HepG2 (cell line): ENCODE results near the gene DNPEP. TPM values are rescaled to one million over a fixed set of nuclear protein-coding genes. Genes with fewer than 3 reads are reported as not detected.

Experiments used
- ATRX ChIP-seq: sonication (generic); formaldehyde crosslinking; IDR thresholded peaks from 2 replicates; pipeline ENCODE4 v1.4.0; 2020; ENCODE audit warnings: missing genetic modification reagents, borderline replicate concordance
- FOXP1 ChIP-seq, 2 experiments: fragments of 450-650 bp in 1 of 2; IDR thresholded peaks; 2 replicates each; pipeline ENCODE4 v1.6.1; 2017 to 2018; ENCODE audit warnings: antibody characterized with exemption in 1 of 2
- HOXA3 ChIP-seq: sonication (generic); formaldehyde crosslinking; IDR thresholded peaks from 2 replicates; pipeline ENCODE4 v1.5.0; 2020; ENCODE audit warnings: missing genetic modification reagents
- JDP2 ChIP-seq: sonication (generic); formaldehyde crosslinking; IDR thresholded peaks from 2 replicates; pipeline ENCODE4 v1.8.1; 2022; ENCODE audit warnings: missing genetic modification reagents, borderline replicate concordance
- KDM1A ChIP-seq: IDR thresholded peaks from 2 replicates; pipeline ENCODE4 v1.6.1; 2016; ENCODE audit warnings: missing compliant biosample characterization
- RBFOX2 ChIP-seq: fragments of 200-400 bp; formaldehyde crosslinking; IDR thresholded peaks from 2 replicates; pipeline ENCODE4 v1.6.1; 2017; ENCODE audit warnings: low read depth, mild to moderate bottlenecking, low read length
- RXRA ChIP-seq: sonication (generic); formaldehyde crosslinking; IDR thresholded peaks from 2 replicates; pipeline ENCODE4 v1.5.1; 2020; ENCODE audit warnings: missing genetic modification reagents
- SKI ChIP-seq: fragments of 450-650 bp; IDR thresholded peaks from one replicate; pipeline ENCODE4 v1.6.1; 2018; ENCODE audit warnings: mild to moderate bottlenecking; ENCODE audit not compliant: partially characterized antibody
- SP140L ChIP-seq: sonication (generic); formaldehyde crosslinking; IDR thresholded peaks from 2 replicates; pipeline ENCODE4 v1.4.0; 2020; ENCODE audit warnings: missing genetic modification reagents, borderline replicate concordance
- SRSF9 ChIP-seq: fragments of 200-400 bp; formaldehyde crosslinking; IDR thresholded peaks from 2 replicates; pipeline ENCODE4 v1.6.1; 2018; ENCODE audit warnings: borderline replicate concordance, mild to moderate bottlenecking, low read depth, low read length; ENCODE audit not compliant: insufficient read depth, poor library complexity, severe bottlenecking
- STAG1 ChIP-seq: sonication (generic); formaldehyde crosslinking; IDR thresholded peaks from 2 replicates; pipeline ENCODE4 v1.4.0; 2020; ENCODE audit warnings: missing genetic modification reagents
- ZNF3 ChIP-seq: IDR thresholded peaks from 2 replicates; pipeline ENCODE4 v1.7.0; 2017; ENCODE audit warnings: inconsistent platforms
- ZNF546 ChIP-seq: sonication (generic); formaldehyde crosslinking; conservative IDR thresholded peaks from 2 replicates; pipeline ENCODE4 v1.8.1; 2023; ENCODE audit warnings: mild to moderate bottlenecking, missing genetic modification reagents
- polyA plus RNA-seq, 8 experiments: library from polyadenylated mRNA; depleted of rRNA in 3 of 8; stranded (reverse) in 7 of 8; unstranded in 1 of 8; fragments of >200 nt; fragmentation: Illumina TruSeq in 4 of 8; extraction: Trizol in 4 of 8; gene quantifications; 2 replicates each; pipeline versions ENCODE4 v1.2.1 to v1.2.3, GENCODE V29; 2011 to 2016; ENCODE audit warnings: low read depth in 4 of 8, missing spikeins in 1 of 8, mixed read lengths in 1 of 8; ENCODE audit not compliant: insufficient read depth in 1 of 8
- total RNA-seq, 5 experiments: library from RNA; depleted of rRNA; stranded (reverse); fragments of >200 nt; fragmentation: Illumina TruSeq; extraction: Trizol; gene quantifications; 2 replicates each; pipeline ENCODE4 v1.2.3, GENCODE V29; 2016; ENCODE audit warnings: low read depth in 1 of 5
- TF ChIP-seq, protein P1 (sequence below): sonication (generic); formaldehyde crosslinking; conservative IDR thresholded peaks from 2 replicates; pipeline ENCODE4 v1.8.0; 2022; ENCODE audit warnings: missing genetic modification reagents
- TF ChIP-seq, protein P2 (sequence below): sonication (generic); formaldehyde crosslinking; IDR thresholded peaks from 2 replicates; pipeline ENCODE4 v1.4.0; 2020; ENCODE audit warnings: missing genetic modification reagents
- TF ChIP-seq, protein P3 (sequence below): IDR thresholded peaks from 2 replicates; pipeline ENCODE4 v1.6.1; 2016; ENCODE audit warnings: missing genetic modification reagents, missing compliant biosample characterization
- TF ChIP-seq, protein P4 (sequence below): sonication (generic); formaldehyde crosslinking; IDR thresholded peaks from 2 replicates; pipeline ENCODE4 v1.5.1; 2020; ENCODE audit warnings: mild to moderate bottlenecking, moderate library complexity, missing genetic modification reagents
- TF ChIP-seq, protein P5 (sequence below): sonication (generic); formaldehyde crosslinking; conservative IDR thresholded peaks from 2 replicates; pipeline ENCODE4 v1.4.0; 2020; ENCODE audit warnings: missing genetic modification reagents
- TF ChIP-seq, protein P6 (sequence below): sonication (generic); formaldehyde crosslinking; IDR thresholded peaks from 2 replicates; pipeline ENCODE4 v1.4.0; 2020; ENCODE audit warnings: missing genetic modification reagents, borderline replicate concordance

Gene DNPEP
- total and polyA plus RNA-seq, 2 of the 13 experiments (the other 11 are each of a cell fraction or from before 2014, with no cell fraction given) = 104 to 109 TPM

DNA sequence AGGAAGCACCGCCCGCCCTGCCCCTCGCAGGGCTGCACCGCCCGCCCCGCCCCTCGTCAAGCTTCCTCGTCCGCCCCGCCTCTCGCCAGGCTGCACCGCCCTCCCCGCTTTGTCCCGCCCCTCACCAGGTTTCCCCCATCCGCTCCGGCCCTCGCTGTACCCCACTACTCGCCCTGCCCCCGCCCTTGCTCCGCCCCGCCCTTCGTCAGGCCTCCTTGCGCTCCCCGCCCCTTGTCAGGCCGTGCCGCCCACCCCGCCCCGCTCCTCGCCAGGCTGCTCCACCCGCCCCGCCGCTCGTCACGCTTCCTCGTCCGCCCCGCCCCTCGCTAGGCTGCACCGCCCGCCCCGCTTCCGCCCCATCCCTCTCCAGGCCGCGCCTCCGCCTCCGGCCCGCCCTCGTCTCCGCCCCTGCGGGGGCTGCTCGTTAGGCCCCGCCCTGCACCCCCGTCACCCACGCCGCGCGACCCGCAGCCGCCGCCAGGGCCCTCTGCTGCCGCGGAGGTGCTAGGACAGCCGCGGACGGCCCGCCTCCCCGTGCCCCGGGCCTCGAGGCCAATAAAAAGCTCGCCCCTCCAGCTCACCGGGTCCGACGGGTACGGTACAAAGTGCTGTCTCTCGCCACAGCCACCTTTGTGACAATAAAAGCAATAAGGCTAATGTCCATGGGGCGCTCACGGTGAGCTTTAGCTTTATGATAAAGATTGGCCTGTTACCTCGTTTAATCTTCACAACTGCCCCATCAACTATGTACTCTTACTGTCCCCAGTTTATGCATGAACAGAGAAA, 602 bp upstream of the DNPEP start (continued):
- no peak for TF ChIP-seq SRSF9
- TF ChIP-seq SKI = peak; percentile 82
- no peak for TF ChIP-seq JDP2 (CRISPR knock-in tag)
- 0 out of 2 replicates have a peak, but pooled peaks have one; percentile 51 for TF ChIP-seq ZNF546 (CRISPR knock-in tag)
- no peak for TF ChIP-seq ATRX (CRISPR knock-in tag)
- TF ChIP-seq FOXP1 (IDR thresholded peaks at IDR 0.05) = no peak
- no peak for TF ChIP-seq FOXP1 (CRISPR knock-in tag; IDR thresholded peaks at IDR 0.05)
- TF ChIP-seq HOXA3 (CRISPR knock-in tag) = peak; percentile 78
- peak; percentile 92; the same call in 1 of the 2 replicates for TF ChIP-seq SP140L (CRISPR knock-in tag)
- no peak for TF ChIP-seq ZNF3
- TF ChIP-seq, protein P1, sequence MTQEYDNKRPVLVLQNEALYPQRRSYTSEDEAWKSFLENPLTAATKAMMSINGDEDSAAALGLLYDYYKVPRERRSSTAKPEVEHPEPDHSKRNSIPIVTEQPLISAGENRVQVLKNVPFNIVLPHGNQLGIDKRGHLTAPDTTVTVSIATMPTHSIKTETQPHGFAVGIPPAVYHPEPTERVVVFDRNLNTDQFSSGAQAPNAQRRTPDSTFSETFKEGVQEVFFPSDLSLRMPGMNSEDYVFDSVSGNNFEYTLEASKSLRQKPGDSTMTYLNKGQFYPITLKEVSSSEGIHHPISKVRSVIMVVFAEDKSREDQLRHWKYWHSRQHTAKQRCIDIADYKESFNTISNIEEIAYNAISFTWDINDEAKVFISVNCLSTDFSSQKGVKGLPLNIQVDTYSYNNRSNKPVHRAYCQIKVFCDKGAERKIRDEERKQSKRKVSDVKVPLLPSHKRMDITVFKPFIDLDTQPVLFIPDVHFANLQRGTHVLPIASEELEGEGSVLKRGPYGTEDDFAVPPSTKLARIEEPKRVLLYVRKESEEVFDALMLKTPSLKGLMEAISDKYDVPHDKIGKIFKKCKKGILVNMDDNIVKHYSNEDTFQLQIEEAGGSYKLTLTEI (CRISPR knock-in tag) = no peak
- TF ChIP-seq, protein P2, sequence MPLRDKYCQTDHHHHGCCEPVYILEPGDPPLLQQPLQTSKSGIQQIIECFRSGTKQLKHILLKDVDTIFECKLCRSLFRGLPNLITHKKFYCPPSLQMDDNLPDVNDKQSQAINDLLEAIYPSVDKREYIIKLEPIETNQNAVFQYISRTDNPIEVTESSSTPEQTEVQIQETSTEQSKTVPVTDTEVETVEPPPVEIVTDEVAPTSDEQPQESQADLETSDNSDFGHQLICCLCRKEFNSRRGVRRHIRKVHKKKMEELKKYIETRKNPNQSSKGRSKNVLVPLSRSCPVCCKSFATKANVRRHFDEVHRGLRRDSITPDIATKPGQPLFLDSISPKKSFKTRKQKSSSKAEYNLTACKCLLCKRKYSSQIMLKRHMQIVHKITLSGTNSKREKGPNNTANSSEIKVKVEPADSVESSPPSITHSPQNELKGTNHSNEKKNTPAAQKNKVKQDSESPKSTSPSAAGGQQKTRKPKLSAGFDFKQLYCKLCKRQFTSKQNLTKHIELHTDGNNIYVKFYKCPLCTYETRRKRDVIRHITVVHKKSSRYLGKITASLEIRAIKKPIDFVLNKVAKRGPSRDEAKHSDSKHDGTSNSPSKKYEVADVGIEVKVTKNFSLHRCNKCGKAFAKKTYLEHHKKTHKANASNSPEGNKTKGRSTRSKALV (CRISPR knock-in tag) = no peak; the same call in 1 of the 2 replicates
- TF ChIP-seq RBFOX2 = peak; percentile 78
- TF ChIP-seq RXRA (CRISPR knock-in tag) = peak; percentile 70
- TF ChIP-seq, protein P3, sequence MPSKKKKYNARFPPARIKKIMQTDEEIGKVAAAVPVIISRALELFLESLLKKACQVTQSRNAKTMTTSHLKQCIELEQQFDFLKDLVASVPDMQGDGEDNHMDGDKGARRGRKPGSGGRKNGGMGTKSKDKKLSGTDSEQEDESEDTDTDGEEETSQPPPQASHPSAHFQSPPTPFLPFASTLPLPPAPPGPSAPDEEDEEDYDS = peak; percentile 58
- TF ChIP-seq, protein P4, sequence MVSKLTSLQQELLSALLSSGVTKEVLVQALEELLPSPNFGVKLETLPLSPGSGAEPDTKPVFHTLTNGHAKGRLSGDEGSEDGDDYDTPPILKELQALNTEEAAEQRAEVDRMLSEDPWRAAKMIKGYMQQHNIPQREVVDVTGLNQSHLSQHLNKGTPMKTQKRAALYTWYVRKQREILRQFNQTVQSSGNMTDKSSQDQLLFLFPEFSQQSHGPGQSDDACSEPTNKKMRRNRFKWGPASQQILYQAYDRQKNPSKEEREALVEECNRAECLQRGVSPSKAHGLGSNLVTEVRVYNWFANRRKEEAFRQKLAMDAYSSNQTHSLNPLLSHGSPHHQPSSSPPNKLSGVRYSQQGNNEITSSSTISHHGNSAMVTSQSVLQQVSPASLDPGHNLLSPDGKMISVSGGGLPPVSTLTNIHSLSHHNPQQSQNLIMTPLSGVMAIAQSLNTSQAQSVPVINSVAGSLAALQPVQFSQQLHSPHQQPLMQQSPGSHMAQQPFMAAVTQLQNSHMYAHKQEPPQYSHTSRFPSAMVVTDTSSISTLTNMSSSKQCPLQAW (CRISPR knock-in tag) = no peak
- no peak for TF ChIP-seq STAG1 (CRISPR knock-in tag)
- TF ChIP-seq, protein P5, sequence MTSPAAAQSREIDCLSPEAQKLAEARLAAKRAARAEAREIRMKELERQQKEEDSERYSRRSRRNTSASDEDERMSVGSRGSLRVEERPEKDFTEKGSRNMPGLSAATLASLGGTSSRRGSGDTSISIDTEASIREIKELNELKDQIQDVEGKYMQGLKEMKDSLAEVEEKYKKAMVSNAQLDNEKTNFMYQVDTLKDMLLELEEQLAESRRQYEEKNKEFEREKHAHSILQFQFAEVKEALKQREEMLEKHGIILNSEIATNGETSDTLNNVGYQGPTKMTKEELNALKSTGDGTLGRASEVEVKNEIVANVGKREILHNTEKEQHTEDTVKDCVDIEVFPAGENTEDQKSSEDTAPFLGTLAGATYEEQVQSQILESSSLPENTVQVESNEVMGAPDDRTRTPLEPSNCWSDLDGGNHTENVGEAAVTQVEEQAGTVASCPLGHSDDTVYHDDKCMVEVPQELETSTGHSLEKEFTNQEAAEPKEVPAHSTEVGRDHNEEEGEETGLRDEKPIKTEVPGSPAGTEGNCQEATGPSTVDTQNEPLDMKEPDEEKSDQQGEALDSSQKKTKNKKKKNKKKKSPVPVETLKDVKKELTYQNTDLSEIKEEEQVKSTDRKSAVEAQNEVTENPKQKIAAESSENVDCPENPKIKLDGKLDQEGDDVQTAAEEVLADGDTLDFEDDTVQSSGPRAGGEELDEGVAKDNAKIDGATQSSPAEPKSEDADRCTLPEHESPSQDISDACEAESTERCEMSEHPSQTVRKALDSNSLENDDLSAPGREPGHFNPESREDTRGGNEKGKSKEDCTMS (CRISPR knock-in tag) = no peak
- TF ChIP-seq, protein P6, sequence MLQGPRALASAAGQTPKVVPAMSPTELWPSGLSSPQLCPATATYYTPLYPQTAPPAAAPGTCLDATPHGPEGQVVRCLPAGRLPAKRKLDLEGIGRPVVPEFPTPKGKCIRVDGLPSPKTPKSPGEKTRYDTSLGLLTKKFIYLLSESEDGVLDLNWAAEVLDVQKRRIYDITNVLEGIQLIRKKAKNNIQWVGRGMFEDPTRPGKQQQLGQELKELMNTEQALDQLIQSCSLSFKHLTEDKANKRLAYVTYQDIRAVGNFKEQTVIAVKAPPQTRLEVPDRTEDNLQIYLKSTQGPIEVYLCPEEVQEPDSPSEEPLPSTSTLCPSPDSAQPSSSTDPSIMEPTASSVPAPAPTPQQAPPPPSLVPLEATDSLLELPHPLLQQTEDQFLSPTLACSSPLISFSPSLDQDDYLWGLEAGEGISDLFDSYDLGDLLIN = no peak
- TF ChIP-seq KDM1A (CRISPR knock-in tag) = no peak
